ENCODE measurements around the gene BCAS3.

DNA sequence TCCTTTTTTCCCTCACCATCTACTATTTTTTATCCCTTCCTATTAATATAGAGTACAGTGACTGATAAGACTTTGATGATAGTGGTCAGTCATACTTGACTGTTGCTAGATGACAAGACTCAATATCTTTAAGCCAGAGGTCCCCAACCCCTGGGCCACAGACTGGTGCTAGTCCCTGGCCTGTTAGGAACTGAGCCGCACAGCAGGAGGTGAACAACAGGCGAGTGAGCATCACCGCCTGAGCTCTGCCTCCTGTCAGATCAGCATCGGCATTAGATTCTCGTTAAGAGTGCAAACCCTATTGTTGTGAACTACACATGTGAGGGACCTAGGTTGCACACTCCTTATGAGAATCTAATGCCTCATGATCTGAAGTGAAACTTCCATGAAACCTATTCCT is 341.3 kb downstream of the BCAS3 start:
- TF ChIP-seq YY1 (IDR thresholded peaks at IDR 0.05; ENCODE audit: low read depth), result no peak
- no peak for TF ChIP-seq CREB1 (IDR thresholded peaks at IDR 0.05; ENCODE audit: low read depth)
- no peak for TF ChIP-seq EGR1 (IDR thresholded peaks at IDR 0.05)
- TF ChIP-seq, protein P1, sequence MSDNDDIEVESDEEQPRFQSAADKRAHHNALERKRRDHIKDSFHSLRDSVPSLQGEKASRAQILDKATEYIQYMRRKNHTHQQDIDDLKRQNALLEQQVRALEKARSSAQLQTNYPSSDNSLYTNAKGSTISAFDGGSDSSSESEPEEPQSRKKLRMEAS (IDR thresholded peaks at IDR 0.05), result no peak
- TF ChIP-seq TAF1 (IDR thresholded peaks at IDR 0.05; ENCODE audit: low read depth), result no peak
- TF ChIP-seq, protein P2, sequence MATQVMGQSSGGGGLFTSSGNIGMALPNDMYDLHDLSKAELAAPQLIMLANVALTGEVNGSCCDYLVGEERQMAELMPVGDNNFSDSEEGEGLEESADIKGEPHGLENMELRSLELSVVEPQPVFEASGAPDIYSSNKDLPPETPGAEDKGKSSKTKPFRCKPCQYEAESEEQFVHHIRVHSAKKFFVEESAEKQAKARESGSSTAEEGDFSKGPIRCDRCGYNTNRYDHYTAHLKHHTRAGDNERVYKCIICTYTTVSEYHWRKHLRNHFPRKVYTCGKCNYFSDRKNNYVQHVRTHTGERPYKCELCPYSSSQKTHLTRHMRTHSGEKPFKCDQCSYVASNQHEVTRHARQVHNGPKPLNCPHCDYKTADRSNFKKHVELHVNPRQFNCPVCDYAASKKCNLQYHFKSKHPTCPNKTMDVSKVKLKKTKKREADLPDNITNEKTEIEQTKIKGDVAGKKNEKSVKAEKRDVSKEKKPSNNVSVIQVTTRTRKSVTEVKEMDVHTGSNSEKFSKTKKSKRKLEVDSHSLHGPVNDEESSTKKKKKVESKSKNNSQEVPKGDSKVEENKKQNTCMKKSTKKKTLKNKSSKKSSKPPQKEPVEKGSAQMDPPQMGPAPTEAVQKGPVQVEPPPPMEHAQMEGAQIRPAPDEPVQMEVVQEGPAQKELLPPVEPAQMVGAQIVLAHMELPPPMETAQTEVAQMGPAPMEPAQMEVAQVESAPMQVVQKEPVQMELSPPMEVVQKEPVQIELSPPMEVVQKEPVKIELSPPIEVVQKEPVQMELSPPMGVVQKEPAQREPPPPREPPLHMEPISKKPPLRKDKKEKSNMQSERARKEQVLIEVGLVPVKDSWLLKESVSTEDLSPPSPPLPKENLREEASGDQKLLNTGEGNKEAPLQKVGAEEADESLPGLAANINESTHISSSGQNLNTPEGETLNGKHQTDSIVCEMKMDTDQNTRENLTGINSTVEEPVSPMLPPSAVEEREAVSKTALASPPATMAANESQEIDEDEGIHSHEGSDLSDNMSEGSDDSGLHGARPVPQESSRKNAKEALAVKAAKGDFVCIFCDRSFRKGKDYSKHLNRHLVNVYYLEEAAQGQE (IDR thresholded peaks at IDR 0.05; ENCODE audit: low read depth), result no peak
- no peak for TF ChIP-seq CEBPB (IDR thresholded peaks at IDR 0.05)
- TF ChIP-seq RAD21 (IDR thresholded peaks at IDR 0.05; ENCODE audit: low read depth), result no peak
- TF ChIP-seq ZBTB7A (IDR thresholded peaks at IDR 0.05; ENCODE audit: low read depth), result no peak

Measured in Ishikawa (cell line).